ENCODE data around the gene BHMT2. TPM values are rescaled to one million over a fixed set of nuclear protein-coding genes. Genes with fewer than 3 reads are reported as not detected.

BHMT2 gene
- total and polyA plus RNA-seq, 10 of the 15 experiments (the other 5 are each of a cell fraction or from before 2014, with no cell fraction given) = not detected

DNA sequence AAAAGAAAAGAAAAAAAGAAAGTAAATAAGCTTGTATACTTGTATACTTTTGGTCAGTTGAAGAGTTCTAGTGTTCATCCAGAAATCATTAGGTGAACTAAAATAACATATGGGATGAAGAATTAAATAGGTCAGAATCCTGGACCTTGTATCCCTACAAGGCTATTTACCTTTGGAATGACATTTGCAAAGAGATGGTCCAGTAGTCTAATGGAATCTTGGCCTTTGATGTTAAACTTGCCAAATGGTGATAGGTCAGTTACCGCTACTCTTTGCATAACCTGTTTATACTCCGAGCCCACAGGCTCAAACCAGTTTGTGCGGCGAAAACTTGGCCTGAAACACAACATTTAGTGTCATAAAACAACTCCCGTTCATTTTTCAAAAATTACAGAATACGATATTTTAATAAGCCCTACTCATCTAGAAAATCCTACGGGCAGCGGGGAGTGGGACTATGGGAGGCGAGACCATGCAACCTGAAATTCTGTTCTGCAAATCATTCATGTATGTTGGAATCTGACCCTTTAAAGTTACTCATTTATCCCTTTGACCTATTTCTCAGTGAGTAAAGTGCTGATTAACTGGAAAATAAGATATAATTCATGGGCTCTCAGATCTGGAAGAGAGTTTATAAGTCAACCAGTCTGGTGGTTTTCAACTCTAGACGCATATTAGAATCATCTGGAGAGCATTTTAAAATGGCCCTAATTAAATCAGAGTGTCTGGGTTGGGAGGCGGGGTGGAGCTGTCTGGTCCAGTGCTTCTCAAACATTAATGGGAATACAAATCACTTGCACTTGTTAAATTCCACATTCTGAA lies 38.7 kb upstream of the BHMT2 start:
- ATAC-seq (no peak), FAIRE-seq (no peak), DNase-seq (ENCODE audit: low read depth, low spot score) (no peak)
- Histone ChIP-seq H3K4me2 (ENCODE audit: control insufficient read depth, insufficient read depth) (no peak overlapping the region), H3K27ac (ENCODE audit: control insufficient read depth, insufficient read depth) (no peak overlapping the region), H3K9me3 (replicated peaks; ENCODE audit: control insufficient read depth, insufficient read depth, low read length) (no peaks in the 10 kb centered on the region), H2AFZ (ENCODE audit: control insufficient read depth, low read depth, low read length) (no peak overlapping the region), H3K36me3 (ENCODE audit: control insufficient read depth in 2 of 2, insufficient read depth in 2 of 2, low read length in 1 of 2) (no peaks in the 10 kb centered on the region), H3K9ac (ENCODE audit: control insufficient read depth, insufficient read depth, low read length) (no peak overlapping the region), H4K20me1 (ENCODE audit: control insufficient read depth, insufficient read depth) (no peaks in the 10 kb centered on the region), H3K79me2 (ENCODE audit: control insufficient read depth, insufficient read depth, low read length) (no peaks in the 10 kb centered on the region), H3K27me3 (replicated peaks in 1 of 2; ENCODE audit: control insufficient read depth in 2 of 2, insufficient read depth in 2 of 2, low read length in 1 of 2) (no peaks in the 10 kb centered on the region; a peak in 1 of 4 replicates), H3K4me1 (ENCODE audit: control insufficient read depth, insufficient read depth, low read length) (no peaks in the 10 kb centered on the region), H3K4me3 (no peak overlapping the region)
- intact Hi-C loops (cut with micrococcal nuclease; ENCODE audit: unreplicated experiment) = no loop called here
- in situ Hi-C loops (cut with MboI) = no loop called here
- 75% methylated on average over 11 of the region's 11 CpGs for WGBS (ENCODE audit: insufficient coverage, insufficient replicate concordance, low lambda C conversion rate, missing lambda C conversion rate)
- ChIA-PET SMC1A (ENCODE audit: uncharacterized antibody, unreplicated experiment) (interaction anchor here (2.1 to 12.4 kb wide), 2 partner anchors 10 to 99 kb away, joined by 15 to 359 read pairs; no protein-coding TSS in a partner anchor), POLR2A (interaction anchor here (0.6 kb wide), 1 partner anchor 1459 kb away, joined by 3 read pairs; no protein-coding TSS in a partner anchor), CTCF (interaction anchor here (3.0 to 13.5 kb wide), 2 partner anchors 10 to 98 kb away, joined by 25 to 658 read pairs; no protein-coding TSS in a partner anchor), RAD21 (ENCODE audit: unreplicated experiment) (interaction anchor here (0.6 to 2.1 kb wide), 3 partner anchors 10 to 1014 kb away, joined by 3 to 6 read pairs (median 3); no protein-coding TSS in a partner anchor)
- BruUV-seq (replicated peaks) = no TSS peak
- TF ChIP-seq, protein P1, sequence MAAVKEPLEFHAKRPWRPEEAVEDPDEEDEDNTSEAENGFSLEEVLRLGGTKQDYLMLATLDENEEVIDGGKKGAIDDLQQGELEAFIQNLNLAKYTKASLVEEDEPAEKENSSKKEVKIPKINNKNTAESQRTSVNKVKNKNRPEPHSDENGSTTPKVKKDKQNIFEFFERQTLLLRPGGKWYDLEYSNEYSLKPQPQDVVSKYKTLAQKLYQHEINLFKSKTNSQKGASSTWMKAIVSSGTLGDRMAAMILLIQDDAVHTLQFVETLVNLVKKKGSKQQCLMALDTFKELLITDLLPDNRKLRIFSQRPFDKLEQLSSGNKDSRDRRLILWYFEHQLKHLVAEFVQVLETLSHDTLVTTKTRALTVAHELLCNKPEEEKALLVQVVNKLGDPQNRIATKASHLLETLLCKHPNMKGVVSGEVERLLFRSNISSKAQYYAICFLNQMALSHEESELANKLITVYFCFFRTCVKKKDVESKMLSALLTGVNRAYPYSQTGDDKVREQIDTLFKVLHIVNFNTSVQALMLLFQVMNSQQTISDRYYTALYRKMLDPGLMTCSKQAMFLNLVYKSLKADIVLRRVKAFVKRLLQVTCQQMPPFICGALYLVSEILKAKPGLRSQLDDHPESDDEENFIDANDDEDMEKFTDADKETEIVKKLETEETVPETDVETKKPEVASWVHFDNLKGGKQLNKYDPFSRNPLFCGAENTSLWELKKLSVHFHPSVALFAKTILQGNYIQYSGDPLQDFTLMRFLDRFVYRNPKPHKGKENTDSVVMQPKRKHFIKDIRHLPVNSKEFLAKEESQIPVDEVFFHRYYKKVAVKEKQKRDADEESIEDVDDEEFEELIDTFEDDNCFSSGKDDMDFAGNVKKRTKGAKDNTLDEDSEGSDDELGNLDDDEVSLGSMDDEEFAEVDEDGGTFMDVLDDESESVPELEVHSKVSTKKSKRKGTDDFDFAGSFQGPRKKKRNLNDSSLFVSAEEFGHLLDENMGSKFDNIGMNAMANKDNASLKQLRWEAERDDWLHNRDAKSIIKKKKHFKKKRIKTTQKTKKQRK (IDR thresholded peaks at IDR 0.05; ENCODE audit: low read depth, low read length) = no peak
- TF ChIP-seq, protein P2, sequence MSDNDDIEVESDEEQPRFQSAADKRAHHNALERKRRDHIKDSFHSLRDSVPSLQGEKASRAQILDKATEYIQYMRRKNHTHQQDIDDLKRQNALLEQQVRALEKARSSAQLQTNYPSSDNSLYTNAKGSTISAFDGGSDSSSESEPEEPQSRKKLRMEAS (IDR thresholded peaks at IDR 0.05; ENCODE audit: low read depth, low read length) = no peak
- TF ChIP-seq ZBED1 (IDR thresholded peaks at IDR 0.05; ENCODE audit: borderline replicate concordance) (no peak), SMC3 (IDR thresholded peaks at IDR 0.05; ENCODE audit: borderline replicate concordance, low read length) (no peak)

Data from GM12878 (cell line).